ENCODE results near the gene ZNF579.

DNA sequence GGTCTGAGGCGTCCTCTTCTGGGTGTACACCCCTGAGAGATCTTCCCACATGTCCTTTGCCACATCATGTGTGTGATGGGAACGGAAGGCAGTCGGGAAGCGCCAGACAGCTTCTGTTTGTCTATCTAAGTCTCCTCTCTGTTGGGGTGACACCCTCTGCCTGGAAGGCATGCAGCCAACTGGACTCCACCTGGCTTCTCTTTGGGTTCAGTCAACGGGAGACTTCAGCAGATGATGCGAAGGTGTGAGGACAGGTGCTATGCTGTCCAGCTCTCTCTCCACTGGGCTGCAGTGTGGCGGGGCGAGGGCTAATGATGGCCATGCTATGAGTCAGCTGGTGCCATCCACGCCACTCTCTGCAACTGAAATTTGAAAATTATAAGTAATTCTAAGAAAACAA lies 21.0 kb downstream of the ZNF579 start:
- TF ChIP-seq, protein P1, sequence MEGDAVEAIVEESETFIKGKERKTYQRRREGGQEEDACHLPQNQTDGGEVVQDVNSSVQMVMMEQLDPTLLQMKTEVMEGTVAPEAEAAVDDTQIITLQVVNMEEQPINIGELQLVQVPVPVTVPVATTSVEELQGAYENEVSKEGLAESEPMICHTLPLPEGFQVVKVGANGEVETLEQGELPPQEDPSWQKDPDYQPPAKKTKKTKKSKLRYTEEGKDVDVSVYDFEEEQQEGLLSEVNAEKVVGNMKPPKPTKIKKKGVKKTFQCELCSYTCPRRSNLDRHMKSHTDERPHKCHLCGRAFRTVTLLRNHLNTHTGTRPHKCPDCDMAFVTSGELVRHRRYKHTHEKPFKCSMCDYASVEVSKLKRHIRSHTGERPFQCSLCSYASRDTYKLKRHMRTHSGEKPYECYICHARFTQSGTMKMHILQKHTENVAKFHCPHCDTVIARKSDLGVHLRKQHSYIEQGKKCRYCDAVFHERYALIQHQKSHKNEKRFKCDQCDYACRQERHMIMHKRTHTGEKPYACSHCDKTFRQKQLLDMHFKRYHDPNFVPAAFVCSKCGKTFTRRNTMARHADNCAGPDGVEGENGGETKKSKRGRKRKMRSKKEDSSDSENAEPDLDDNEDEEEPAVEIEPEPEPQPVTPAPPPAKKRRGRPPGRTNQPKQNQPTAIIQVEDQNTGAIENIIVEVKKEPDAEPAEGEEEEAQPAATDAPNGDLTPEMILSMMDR (conservative IDR thresholded peaks at IDR 0.05; ENCODE audit: low read depth, low read length) = no peak
- TF ChIP-seq EZH2phosphoT487 (IDR thresholded peaks at IDR 0.05; ENCODE audit: borderline replicate concordance, low read length) = no peak
